Measurements from ENCODE around the gene HIC1. TPM values are rescaled to one million over a fixed set of nuclear protein-coding genes. Genes with fewer than 3 reads are reported as not detected.

Gene HIC1
- polyA plus RNA-seq, 2 donors, result 1.4 to 1.6 TPM

GRCh38 chr17:2108170-2108569, 53.3 kb downstream of the HIC1 start:
- no peaks in the 10 kb centered on the region for H3K27me3 ChIP-seq (ENCODE audit: control insufficient read depth in 1 of 2, insufficient read depth in 2 of 2, low read length in 2 of 2)
- peaks cover 5 to 7% of the 10 kb centered on the region in 2 donors for H3K4me1 ChIP-seq (ENCODE audit: control insufficient read depth in 2 of 2, insufficient read depth in 2 of 2, low read length in 1 of 2)
- no peak overlapping the region for H3K4me3 ChIP-seq (ENCODE audit: low read depth in 1 of 2, low read length in 2 of 2)
- WGBS, 2 donors, result 74% methylated on average over 8 of the region's 8 CpGs
- H3K27ac ChIP-seq (ENCODE audit: low read depth in 2 of 2, low read length in 1 of 2), result no peak overlapping the region
- H3K36me3 ChIP-seq (ENCODE audit: control insufficient read depth in 2 of 2, insufficient read depth in 2 of 2, low read length in 1 of 2), result peaks cover 0 to 4% of the 10 kb centered on the region in 2 donors
- H3K9me3 ChIP-seq (ENCODE audit: control insufficient read depth in 2 of 2, insufficient read depth in 1 of 2, low read depth in 1 of 2, low read length in 1 of 2), result no peaks in the 10 kb centered on the region

- Histone ChIP-seq H3K9me3 (ENCODE audit: control insufficient read depth in 2 of 2, insufficient read depth in 1 of 2, low read depth in 1 of 2, low read length in 1 of 2) (no peaks in the 10 kb centered on the region), H3K27me3 (ENCODE audit: control insufficient read depth in 1 of 2, insufficient read depth in 2 of 2, low read length in 2 of 2) (no peaks in the 10 kb centered on the region), H3K27ac (ENCODE audit: low read depth in 2 of 2, low read length in 1 of 2) (no peak overlapping the region), H3K4me3 (ENCODE audit: low read depth in 1 of 2, low read length in 2 of 2) (no peak overlapping the region), H3K36me3 (ENCODE audit: control insufficient read depth in 2 of 2, insufficient read depth in 2 of 2, low read length in 1 of 2) (peaks cover 0 to 4% of the 10 kb centered on the region in 2 donors), H3K4me1 (ENCODE audit: control insufficient read depth in 2 of 2, insufficient read depth in 2 of 2, low read length in 1 of 2) (peaks cover 5 to 7% of the 10 kb centered on the region in 2 donors)
- WGBS, 2 donors, result 93 to 96% methylated on average over 6 of the region's 6 CpGs
Observed at GRCh38 chr17:2110436-2110835, 55.5 kb downstream of the HIC1 start.

GRCh38 chr17:2111691-2112090, 56.8 kb downstream of the HIC1 start:
- peaks cover 3 to 5% of the 10 kb centered on the region in 2 donors for H3K4me1 ChIP-seq (ENCODE audit: control insufficient read depth in 2 of 2, insufficient read depth in 2 of 2, low read length in 1 of 2)
- H3K9me3 ChIP-seq (ENCODE audit: control insufficient read depth in 2 of 2, insufficient read depth in 1 of 2, low read depth in 1 of 2, low read length in 1 of 2), result no peaks in the 10 kb centered on the region
- H3K27ac ChIP-seq (ENCODE audit: low read depth in 2 of 2, low read length in 1 of 2), result peak overlapping the region in 1 of 2 donors; percentile 66
- no peak overlapping the region for H3K4me3 ChIP-seq (ENCODE audit: low read depth in 1 of 2, low read length in 2 of 2)
- no peaks in the 10 kb centered on the region for H3K27me3 ChIP-seq (ENCODE audit: control insufficient read depth in 1 of 2, insufficient read depth in 2 of 2, low read length in 2 of 2)
- 61 to 74% methylated on average over 5 of the region's 5 CpGs for WGBS, 2 donors
- peaks cover 0 to 4% of the 10 kb centered on the region in 2 donors for H3K36me3 ChIP-seq (ENCODE audit: control insufficient read depth in 2 of 2, insufficient read depth in 2 of 2, low read length in 1 of 2)

Other genes starting within 250 kb of the HIC1 start
- gene SMYD4, start 225.2 kb upstream of the HIC1 start, polyA plus RNA-seq, result 1 to 10 TPM; 2.1 to 4.0 TPM
- 10 to 100 TPM in 1 of 2 donors, 1 to 10 TPM in 1; 8.6 to 33.7 TPM for gene RPA1, start 225.1 kb upstream of the HIC1 start, polyA plus RNA-seq
- gene RTN4RL1, start 29.8 kb upstream of the HIC1 start, polyA plus RNA-seq, result 1 to 10 TPM in 1 of 2 donors, under 1 TPM in 1; 0.89 to 2.0 TPM
- 10 to 100 TPM; 18.8 to 21.0 TPM for gene DPH1, start 24.9 kb upstream of the HIC1 start, polyA plus RNA-seq
- 10 to 100 TPM; 38.4 to 55.6 TPM for gene OVCA2, start 13.1 kb upstream of the HIC1 start, polyA plus RNA-seq
- 10 to 100 TPM; 14.0 to 16.7 TPM for gene SMG6, start 248.7 kb downstream of the HIC1 start, polyA plus RNA-seq
- gene SRR, start 248.8 kb downstream of the HIC1 start, polyA plus RNA-seq, result 1 to 10 TPM; 2.1 to 4.5 TPM